Measurements from ENCODE around the gene C1orf198.

DNA sequence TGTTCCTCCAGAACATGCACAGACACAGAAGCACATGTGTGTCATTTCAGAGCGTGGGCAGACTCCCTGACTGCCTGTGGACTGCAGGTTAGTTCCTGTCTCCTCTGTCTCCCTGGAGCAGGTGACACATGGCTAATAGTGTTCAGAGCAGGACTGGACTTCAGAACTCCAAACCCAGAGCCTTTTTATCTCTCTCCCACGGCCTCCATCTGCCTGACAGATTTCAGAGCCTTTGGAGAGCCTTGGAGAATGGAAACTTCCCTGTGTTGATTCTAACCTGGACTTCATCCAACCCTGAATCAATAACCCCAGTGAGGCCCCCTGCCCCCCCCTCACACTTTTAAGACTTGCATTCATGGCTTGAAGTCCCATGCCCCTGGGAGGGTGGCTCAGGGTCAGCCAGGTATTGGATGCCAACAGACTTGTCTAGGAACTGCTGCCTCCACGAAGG, 44.4 kb downstream of the C1orf198 start:
- TF ChIP-seq CTCF (IDR thresholded peaks at IDR 0.05) (no peak), POLR2A (IDR thresholded peaks at IDR 0.05) (no peak)
